Pons (tissue), 1 donor: ENCODE data around the gene FAM13A.

Experiments
- DNase-seq: peaks from one replicate; pipeline ENCODE4 v3.0.0-alpha.2; 2016; ENCODE audit warnings: low spot score

FAM13A gene

GRCh38 chr4:88836216-88836615, 220.8 kb downstream of the FAM13A start:
- DNase-seq, result no peak

- no peak for DNase-seq
These were observed 226.0 kb downstream of the FAM13A start for GRCh38 chr4:88831031-88831430.

DNA sequence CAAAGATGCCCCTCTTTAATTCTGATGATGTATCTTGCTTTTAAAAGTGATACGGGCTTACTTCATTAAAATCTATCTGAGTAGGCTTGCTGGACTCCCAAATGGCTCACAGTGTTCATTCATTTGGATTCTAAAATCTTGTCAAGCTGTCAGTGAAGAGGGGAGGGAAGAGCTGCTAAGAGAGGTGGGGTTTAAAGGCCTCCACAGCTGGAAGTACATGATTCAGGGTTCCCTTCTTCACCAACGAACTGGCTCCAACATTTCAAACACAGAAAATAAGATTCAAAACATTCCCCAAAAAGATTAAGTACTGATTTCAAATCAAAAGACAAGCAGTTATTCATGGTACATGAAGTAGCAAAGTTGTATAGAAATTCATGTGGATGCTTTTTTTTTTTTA, 226.4 kb downstream of the FAM13A start:
- no peak for DNase-seq

DNA sequence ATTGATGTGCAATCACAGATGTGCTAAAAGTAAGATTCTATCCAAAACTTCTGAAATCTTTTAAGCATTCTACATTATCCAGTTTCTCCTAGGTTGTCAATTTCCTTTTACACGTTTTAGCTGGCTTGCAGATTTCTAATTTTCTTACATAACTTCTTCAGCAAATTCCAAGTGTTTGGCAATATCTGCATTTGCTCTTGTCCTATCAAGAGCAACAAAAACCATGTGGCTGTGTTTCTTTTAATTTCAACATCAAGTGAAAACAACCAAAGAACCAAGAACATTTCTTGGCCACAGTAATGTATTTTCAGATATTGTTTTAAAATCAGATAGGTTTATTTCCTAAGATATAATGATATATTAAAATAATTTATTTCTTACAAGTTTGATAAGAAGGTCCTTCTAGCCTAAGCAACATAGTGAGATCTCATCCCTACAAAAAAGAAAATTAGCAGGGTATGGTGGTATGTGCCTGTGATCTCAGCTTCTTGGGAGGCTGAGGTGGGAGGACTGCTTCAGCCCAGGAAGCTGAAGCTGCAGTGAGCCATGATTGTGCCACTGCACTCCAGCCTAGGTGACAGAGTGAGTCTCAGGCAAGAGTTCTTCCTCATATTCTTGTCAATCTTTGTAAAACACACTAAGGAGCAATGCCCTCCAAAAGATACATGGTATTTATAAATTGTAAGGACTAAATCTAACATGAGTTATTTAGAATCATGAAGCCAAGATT, 228.0 kb downstream of the FAM13A start:
- no peak for DNase-seq

DNA sequence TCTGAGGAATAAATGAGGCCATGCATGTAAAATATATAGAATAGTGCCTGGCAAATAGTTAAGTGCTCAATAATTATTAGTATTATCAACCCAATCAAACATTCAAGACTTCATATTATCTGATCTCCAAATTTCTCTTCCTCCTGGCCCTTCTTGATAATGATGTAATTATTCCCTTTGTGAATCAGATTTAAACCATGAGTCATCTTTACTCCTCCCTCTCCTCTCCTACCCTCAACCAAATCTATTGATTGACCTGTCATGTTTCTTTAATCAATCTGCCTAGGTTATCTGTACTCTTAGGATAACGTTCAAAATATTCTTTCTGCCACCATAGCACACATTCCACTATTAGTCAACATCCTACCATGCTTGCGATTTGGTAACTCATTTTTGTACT, 229.5 kb downstream of the FAM13A start:
- DNase-seq, result no peak

DNA sequence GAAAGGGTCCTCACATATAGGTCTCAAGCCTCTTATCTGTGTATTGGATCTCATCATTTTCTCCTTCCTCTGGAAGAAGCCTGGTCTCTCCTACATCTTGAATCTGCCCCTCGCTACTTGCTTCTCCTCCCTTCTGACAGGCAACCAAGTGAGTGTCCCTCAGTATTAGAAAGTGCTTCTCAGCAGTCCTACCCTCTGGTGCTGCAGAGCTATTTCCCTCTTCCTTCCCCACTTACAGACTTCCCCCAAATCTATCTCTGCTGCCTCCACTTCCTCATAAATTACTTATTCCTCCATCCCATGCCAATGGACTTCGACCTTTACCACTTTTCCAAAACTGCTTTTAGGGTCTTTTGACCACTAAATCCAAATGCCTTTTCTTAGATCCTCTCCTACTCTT, 230.2 kb downstream of the FAM13A start:
- peak; percentile 38 for DNase-seq

DNA sequence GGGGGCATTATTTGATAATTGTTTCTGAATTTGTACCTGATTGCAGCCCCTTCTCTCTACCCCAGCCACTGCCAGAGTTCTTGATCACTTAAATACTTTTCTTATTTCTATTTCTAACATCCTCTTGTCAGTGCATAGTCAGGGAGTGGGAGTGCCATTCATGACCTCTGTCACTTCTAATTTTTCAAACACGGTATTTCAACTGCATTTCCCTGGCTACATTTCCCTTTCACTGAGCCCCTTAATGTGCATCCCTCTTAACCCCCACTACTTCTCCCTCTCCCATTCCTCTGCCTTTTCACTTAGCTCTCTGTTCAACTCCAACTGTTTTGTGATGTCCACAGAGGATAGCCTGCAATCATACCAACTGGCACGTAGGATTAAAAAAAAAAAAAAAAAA, 231.1 kb downstream of the FAM13A start:
- DNase-seq, result no peak

DNA sequence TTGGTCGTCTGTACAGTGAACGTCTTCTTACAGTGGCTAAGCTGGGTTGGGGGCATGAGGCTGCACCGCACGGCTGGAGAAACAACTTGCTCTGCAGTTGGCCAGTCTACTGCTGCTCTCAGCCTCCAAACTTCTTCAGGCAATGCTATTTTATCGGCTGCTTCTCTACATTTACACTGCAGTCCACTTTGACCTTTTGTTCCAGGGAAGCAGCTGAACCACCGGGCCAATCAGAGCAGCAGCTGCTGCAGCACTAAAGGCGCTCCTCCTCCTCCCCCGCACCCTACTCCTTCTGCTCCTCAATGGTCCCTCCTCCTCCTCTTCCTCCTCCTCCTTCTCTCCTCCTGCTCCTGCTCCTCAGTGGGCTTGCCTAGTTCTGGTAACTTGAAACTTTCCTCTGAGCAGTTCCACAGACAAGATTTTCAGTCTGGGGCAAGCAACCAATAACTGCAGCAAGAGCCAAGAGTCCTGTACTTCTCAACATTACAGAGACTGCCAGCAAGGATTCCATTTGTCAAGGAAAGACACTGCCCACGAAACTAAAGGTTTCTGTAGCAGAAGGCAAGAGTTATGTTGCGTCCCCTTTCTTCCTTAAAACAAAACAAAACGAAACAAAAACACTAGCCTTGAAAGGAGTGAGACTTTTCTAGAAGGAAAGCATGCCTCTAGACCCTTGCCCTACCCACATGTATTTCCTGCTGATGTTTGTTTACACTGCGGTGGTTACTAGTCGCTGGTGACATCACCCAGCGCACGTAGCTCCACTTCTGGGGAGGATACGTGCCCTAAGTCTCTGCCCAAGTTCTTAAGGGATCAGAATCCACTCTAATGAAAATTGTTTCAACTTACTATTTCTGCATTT, 233.7 kb downstream of the FAM13A start:
- DNase-seq, result peak; percentile 94

DNA sequence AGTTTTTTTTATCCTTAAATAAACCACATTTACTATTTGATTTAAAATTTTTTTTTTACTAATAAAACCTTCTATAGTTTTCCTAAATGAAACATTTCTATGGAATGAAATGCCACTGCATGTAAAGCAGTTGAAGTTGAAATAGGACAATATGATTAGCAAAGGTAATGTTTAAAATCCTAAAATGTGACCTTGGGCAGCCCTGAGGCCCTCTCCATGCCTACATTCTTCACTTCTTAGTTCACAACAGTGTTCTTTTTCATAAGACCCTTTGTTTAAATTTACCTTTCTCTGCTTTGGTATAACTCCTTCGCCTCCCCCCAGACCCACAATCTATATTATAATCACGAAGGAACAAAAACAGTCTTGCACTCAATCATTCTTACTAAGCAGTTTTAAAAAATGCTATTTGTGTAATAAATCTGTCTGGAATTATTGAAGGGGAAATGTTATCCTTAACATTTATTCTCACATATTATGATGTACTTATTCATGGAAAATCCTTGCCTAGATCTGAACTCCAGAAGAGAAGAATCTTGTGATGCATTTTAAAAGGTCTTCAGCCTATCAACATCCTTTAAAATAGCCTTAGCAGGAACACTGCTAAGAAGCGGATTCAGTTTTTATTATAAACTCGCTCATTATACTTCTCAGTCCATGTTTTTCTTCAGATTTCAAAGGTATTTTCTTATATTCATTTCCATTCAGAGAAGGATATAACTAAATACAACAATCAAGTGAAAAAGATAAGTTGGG, 234.8 kb downstream of the FAM13A start:
- peak; percentile 31 for DNase-seq

DNA sequence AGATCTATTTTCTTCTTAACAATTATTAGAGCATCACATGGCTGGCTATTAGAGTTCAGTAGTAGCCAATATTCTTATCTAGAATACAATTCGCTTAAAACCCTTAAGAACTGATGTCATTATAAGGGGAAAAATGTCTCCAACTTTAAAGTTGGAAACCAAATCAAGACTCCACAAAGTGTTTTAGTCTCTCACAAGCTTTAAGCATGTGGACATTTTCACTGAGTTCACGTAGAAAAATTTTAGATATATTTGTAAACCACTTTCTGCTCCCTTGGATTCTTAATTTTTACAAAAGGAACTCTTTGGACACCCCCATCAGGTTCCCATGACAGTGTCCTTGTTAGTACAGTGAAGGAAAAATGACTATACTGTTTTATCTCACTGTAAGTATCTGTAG, 235.5 kb downstream of the FAM13A start:
- peak; percentile 37 for DNase-seq

GRCh38 chr4:88820698-88821415, 236.1 kb downstream of the FAM13A start:
- DNase-seq, result peak; percentile 54

- peak; percentile 45 for DNase-seq
These were observed 236.9 kb downstream of the FAM13A start for GRCh38 chr4:88819818-88820697.

DNA sequence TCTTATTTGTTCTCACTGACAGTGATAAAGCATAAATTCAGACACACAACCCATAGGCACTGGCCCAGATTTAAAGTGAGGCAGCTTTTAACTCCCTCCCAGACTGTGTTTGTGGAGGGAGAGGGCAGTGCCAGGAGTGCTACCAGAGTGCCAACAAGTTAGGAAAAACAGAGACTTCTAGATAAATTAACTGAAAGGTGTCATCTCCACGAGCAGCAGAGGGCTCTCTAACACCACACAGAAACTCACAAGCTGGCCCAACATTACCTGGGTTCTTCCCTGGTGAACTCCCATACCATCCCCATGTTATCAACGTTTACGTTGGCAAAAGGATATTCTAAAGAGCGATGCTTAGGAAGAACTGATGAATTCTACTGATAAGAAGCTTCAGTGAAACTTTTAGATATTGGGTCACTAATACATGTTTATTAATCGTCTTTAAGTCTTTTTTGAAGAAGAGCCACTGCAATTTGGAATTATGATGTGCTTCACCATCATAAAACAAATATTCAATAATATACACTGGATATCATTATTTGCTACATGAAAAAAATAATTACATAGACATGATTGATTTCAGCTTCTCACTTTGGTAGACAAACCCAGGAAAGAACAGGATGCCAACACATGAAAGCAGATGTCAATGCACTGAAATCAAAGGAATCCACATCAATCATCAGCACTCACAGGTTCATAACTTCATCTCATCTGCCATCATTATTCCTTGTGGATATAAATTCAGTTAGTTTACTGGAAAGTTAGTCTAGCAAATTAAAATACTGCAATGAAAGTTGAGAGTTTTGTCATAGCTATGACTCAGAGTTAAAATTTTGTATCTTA, 238.1 kb downstream of the FAM13A start:
- peak; percentile 83 for DNase-seq

DNA sequence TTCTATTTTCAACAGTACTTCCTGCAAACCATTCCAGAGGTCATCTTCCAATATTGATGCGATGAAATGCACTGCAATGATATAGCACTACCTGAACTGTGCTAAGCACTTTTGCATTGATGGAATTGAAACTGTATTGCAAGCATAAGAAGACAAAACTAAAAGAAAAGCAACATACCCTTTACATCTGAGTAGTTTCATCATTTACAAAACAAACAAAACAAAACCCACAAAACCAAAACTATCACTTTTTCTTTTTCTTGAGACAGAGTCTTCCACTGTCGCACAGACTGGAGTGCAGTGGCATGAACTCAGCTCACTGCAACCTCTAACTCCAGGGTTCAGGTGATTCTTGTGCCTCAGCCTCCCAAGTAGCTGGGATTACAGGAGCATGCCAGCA, 239.2 kb downstream of the FAM13A start:
- DNase-seq, result no peak

DNA sequence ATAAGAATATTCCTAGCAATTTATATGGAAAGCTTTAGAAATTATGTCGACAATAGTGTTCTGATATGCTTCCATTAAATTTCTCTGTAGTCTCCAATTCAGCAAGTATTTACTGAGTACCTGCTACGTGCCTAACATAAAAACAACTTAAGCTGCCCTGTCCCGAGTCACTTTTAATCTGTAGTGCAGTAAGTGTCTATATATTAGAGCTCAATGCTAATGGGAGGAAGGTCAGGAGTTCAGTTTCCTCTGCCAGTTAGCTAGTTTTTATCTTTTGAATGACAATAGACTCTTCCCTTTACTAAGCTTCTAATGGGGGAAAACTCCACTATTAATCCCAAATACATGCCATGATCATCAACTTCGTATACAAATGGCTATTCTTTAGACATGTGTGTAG, 240.6 kb downstream of the FAM13A start:
- DNase-seq, result no peak

DNA sequence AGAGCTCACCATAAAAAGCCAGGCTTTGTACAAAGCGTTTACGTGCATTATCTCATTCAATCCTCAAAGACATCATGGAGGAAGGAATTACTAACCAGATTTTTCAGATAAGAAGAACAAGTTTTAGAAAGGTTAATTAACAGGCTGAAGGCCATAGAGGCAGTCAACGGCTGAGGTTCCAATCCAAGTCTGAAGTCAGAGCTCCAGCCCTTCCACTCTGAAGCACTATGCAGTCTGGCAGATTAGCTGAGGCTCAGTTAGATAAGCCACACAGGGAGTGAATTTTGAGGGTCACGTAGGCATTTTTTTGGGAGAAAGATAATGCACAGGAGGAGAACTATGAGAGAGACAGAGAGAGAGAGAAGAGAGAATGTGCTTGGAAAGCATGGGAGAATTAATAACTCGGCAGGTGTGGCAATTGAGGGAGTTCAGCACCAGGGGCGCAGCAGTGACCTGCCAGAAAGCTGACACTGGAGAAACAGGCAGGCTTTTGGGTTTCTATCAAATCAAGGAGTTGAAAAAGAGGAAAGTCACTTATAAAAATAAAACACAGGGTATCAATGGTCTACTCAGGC, 242.9 kb downstream of the FAM13A start:
- DNase-seq, result no peak

DNA sequence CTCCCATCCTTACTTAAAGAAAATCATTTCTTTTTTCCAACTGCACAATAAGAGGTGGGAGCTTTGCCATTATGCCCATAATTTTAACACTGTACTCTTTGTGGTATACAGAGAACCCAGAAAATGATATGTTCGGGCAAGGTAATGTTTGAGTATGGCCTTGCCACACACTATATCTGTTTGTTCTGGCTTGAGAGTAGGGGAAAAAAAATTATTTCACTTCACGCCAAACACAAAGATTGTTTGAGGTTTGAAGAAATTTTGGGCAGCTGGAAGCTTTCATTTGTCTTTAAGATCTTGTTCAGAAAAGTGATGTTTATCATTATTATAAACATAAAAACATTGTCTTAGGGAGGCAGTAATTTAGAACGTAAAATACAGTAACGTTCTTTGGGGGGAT, 244.0 kb downstream of the FAM13A start:
- DNase-seq, result no peak

- DNase-seq, result no peak
These were observed 244.6 kb downstream of the FAM13A start for GRCh38 chr4:88812420-88812819.

DNA sequence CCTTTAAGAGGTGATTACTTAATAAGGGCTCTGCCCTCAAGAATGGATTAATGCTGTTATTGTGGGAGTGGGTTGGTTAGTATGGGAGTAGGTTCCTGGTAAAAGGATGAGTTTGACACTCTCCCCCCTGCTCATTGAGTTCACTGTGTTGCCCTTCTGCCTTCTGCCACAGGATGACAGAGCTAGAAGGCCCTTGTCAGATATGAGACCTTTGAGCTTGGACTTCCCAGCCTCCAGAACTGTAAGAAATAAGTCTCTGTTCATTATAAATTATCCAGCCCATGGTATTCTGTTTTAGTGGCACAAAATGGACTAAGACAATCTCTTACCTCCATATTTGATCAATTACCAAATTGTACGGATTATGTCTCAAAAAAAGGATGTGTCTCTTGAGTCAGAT, 245.1 kb downstream of the FAM13A start:
- DNase-seq, result no peak

DNA sequence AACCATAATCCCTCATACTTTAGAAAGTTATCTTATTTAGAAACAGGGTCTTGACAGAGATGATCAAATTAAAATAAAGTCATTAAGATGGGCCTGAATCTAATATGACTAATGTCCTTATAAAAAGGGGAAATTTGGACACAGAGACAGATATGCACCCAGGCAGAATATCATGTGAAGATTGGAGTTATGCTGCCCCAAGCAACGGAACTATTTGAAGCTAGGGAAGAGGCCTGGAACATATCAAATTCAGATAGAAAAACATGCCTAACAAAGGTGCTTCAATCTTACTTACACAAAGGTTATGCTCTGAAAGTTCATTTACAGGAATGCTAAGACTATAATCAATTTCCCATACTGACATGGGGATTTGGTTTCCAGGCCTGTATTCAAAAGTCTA, 246.7 kb downstream of the FAM13A start:
- no peak for DNase-seq
